SK-N-SH (cell line): ENCODE data around the gene BCAS4. TPM values are rescaled to one million over a fixed set of nuclear protein-coding genes. Genes with fewer than 3 reads are reported as not detected.

Experiments used
- CTCF ChIA-PET: fragments of 300-600, 350-600 bp; formaldehyde crosslinking; extraction: SDS; loops from one replicate; lab custom pipeline; 2021; lab: Yijun Ruan, JAX
- POLR2A ChIA-PET: fragments of 350-600 bp; sonication (Branson Sonifier 250); formaldehyde crosslinking; extraction: SDS; loops from one replicate; lab custom pipeline; 2020; ENCODE audit warnings: antibody characterized with exemption, inconsistent platforms; lab: Yijun Ruan, JAX
- DNase-seq: peaks from one replicate; pipeline ENCODE4 v3.0.0; 2012
- H2AFZ ChIP-seq: fragments of 200-600 bp; sonication (generic); 2 replicates; pipeline ENCODE4 v1.8.1; 2016; ENCODE audit warnings: antibody characterized with exemption, mild to moderate bottlenecking, low read depth
- H3F3A ChIP-seq: fragments of 200-600 bp; sonication (generic); replicated peaks from 2 replicates; pipeline ENCODE3; 2016; ENCODE audit warnings: antibody characterized with exemption, mild to moderate bottlenecking; ENCODE audit not compliant: insufficient read depth
- H3K27ac ChIP-seq, 2 experiments: fragments of 200-500 bp in 1 of 2; fragments of 200-600 bp in 1 of 2; sonication (Bioruptor generic) in 1 of 2; sonication (generic), shearing (Covaris generic) in 1 of 2; 2 replicates each; pipeline versions ENCODE4 v1.5.1 to v1.6.1; 2014 to 2016; ENCODE audit warnings: low read depth in 2 of 2, inconsistent platforms in 1 of 2, low read length in 1 of 2, mild to moderate bottlenecking in 1 of 2, mixed read lengths in 1 of 2
- H3K27me3 ChIP-seq: fragments of 200-600 bp; sonication (generic), shearing (Covaris generic); 2 replicates; pipeline ENCODE4 v1.6.1; 2016; ENCODE audit warnings: mixed run types; ENCODE audit not compliant: insufficient read depth
- H3K36me3 ChIP-seq, 2 experiments: fragments of 200-500 bp in 1 of 2; fragments of 200-600 bp in 1 of 2; sonication (Bioruptor generic) in 1 of 2; sonication (generic) in 1 of 2; replicated peaks in 1 of 2; 2 replicates each; pipeline versions ENCODE3 to v1.5.1; 2014 to 2016; ENCODE audit warnings: low read length in 1 of 2, mild to moderate bottlenecking in 1 of 2; ENCODE audit not compliant: insufficient read depth in 2 of 2, control insufficient read depth in 1 of 2
- H3K4me1 ChIP-seq, 2 experiments: fragments of 200-500 bp in 1 of 2; fragments of 200-600 bp in 1 of 2; sonication (Bioruptor generic) in 1 of 2; sonication (generic), shearing (Covaris generic) in 1 of 2; 2 replicates each; pipeline versions ENCODE4 v1.5.1 to v1.6.1; 2014 to 2016; ENCODE audit warnings: low read depth in 1 of 2, low read length in 1 of 2, mixed run types in 1 of 2; ENCODE audit not compliant: insufficient read depth in 2 of 2, control insufficient read depth in 1 of 2
- H3K4me2 ChIP-seq: fragments of 200-600 bp; sonication (generic), shearing (Covaris generic); 2 replicates; pipeline ENCODE4 v1.6.1; 2017; ENCODE audit warnings: mixed run types
- H3K4me3 ChIP-seq, 2 experiments: fragments of 200-500 bp in 1 of 2; fragments of 200-600 bp in 1 of 2; sonication (Bioruptor generic) in 1 of 2; sonication (generic), shearing (Covaris generic) in 1 of 2; 2 replicates each; pipeline versions ENCODE4 v1.5.1 to v1.8.1; 2014 to 2016; ENCODE audit warnings: low read depth in 2 of 2, inconsistent platforms in 1 of 2, low read length in 1 of 2, mild to moderate bottlenecking in 1 of 2, mixed read lengths in 1 of 2, moderate library complexity in 1 of 2
- H3K79me2 ChIP-seq: fragments of 200-600 bp; sonication (generic); 2 replicates; pipeline ENCODE4 v1.8.1; 2017; ENCODE audit warnings: mild to moderate bottlenecking; ENCODE audit not compliant: insufficient read depth
- H3K9ac ChIP-seq: fragments of 200-600 bp; sonication (generic); 2 replicates; pipeline ENCODE4 v1.6.1; 2017; ENCODE audit warnings: mixed run types
- H3K9me2 ChIP-seq: fragments of 200-600 bp; sonication (generic); 2 replicates; pipeline ENCODE4 v1.6.1; 2017; ENCODE audit warnings: mixed run types
- H3K9me3 ChIP-seq: fragments of 200-600 bp; sonication (generic); 2 replicates; pipeline ENCODE4 v1.6.1; 2017; ENCODE audit warnings: mixed run types, mild to moderate bottlenecking, moderate library complexity
- H4K20me1 ChIP-seq: fragments of 200-600 bp; sonication (generic); 2 replicates; pipeline ENCODE4 v1.6.1; 2017; ENCODE audit warnings: mild to moderate bottlenecking, mixed run types; ENCODE audit not compliant: insufficient read depth
- EP300 ChIP-seq, 2 experiments: IDR thresholded peaks; 2 replicates each; pipeline versions ENCODE4 v1.4.0 to v1.6.1; 2012; ENCODE audit warnings: borderline replicate concordance in 1 of 2, low read depth in 1 of 2, low read length in 1 of 2
- FOSL2 ChIP-seq: IDR thresholded peaks from 2 replicates; pipeline ENCODE4 v1.4.0; 2012; ENCODE audit warnings: low read depth, mild to moderate bottlenecking, moderate library complexity, borderline replicate concordance
- FOXJ3 ChIP-seq: sonication (generic); formaldehyde crosslinking; IDR thresholded peaks from 2 replicates; pipeline ENCODE4 v1.5.1; 2020; ENCODE audit warnings: mild to moderate bottlenecking, missing genetic modification reagents
- FOXM1 ChIP-seq: IDR thresholded peaks from 2 replicates; pipeline ENCODE4 v1.4.0; 2012; ENCODE audit warnings: low read depth, mild to moderate bottlenecking
- GATA2 ChIP-seq: sonication (generic); formaldehyde crosslinking; IDR thresholded peaks from 2 replicates; pipeline ENCODE4 v1.5.0; 2020; ENCODE audit warnings: mild to moderate bottlenecking, missing genetic modification reagents
- MEF2A ChIP-seq: IDR thresholded peaks from 2 replicates; pipeline ENCODE4 v1.4.0; 2012; ENCODE audit warnings: low read depth, borderline replicate concordance
- RAD21 ChIP-seq: IDR thresholded peaks from 2 replicates; pipeline ENCODE4 v1.6.1; 2012; ENCODE audit warnings: mild to moderate bottlenecking, low read length
- RCOR1 ChIP-seq: fragments of 150-350 bp; IDR thresholded peaks from 2 replicates; pipeline ENCODE4 v1.6.1; 2017; ENCODE audit warnings: antibody characterized with exemption, low read length
- RXRA ChIP-seq: IDR thresholded peaks from 2 replicates; pipeline ENCODE4 v1.4.0; 2012; ENCODE audit warnings: low read depth, mild to moderate bottlenecking, borderline replicate concordance
- SIN3A ChIP-seq: IDR thresholded peaks from 2 replicates; pipeline ENCODE4 v1.6.1; 2012; ENCODE audit warnings: low read depth, mild to moderate bottlenecking, low read length, moderate library complexity, borderline replicate concordance
- TAF1 ChIP-seq: IDR thresholded peaks from 2 replicates; pipeline ENCODE4 v1.6.1; 2012; ENCODE audit warnings: low read depth, mild to moderate bottlenecking, low read length, moderate library complexity, borderline replicate concordance
- YY1 ChIP-seq: IDR thresholded peaks from 2 replicates; pipeline ENCODE4 v1.4.0; 2012; ENCODE audit warnings: low read depth, mild to moderate bottlenecking
- whole genome bisulfite sequencing: methylation state at CpG from one replicate; pipeline ENCODE4 v1.1.6; 2017; ENCODE audit warnings: low lambda C conversion rate; 5-methylcytosine and 5-hydroxymethylcytosine counted together
- polyA plus RNA-seq, 3 experiments: library from polyadenylated mRNA; depleted of rRNA; stranded (reverse); fragments of >200 nt; gene quantifications; 2 replicates each; pipeline ENCODE4 v1.2.3, GENCODE V29; 2012
- TF ChIP-seq, protein P1 (sequence below): IDR thresholded peaks from 2 replicates; pipeline ENCODE4; 2012
- TF ChIP-seq, protein P2 (sequence below): IDR thresholded peaks from 2 replicates; pipeline ENCODE4 v1.4.0; 2012; ENCODE audit warnings: low read depth
- TF ChIP-seq, protein P3 (sequence below): IDR thresholded peaks from 2 replicates; pipeline ENCODE4 v1.6.1; 2012; ENCODE audit warnings: mild to moderate bottlenecking, low read depth, low read length, moderate library complexity
- TF ChIP-seq, protein P4 (sequence below): fragments of 150-350 bp; IDR thresholded peaks from 2 replicates; pipeline ENCODE4 v1.6.1; 2017; ENCODE audit warnings: antibody characterized with exemption, low read length, low read depth, borderline replicate concordance
- TF ChIP-seq, protein P5 (sequence below): fragments of 150-350 bp; IDR thresholded peaks from 2 replicates; pipeline ENCODE4 v1.6.1; 2016; ENCODE audit warnings: mild to moderate bottlenecking, low read depth, low read length

BCAS4 gene
- polyA plus RNA-seq, 1 of the 3 experiments (the other 2 are of a cell fraction): 43.8 TPM

DNA sequence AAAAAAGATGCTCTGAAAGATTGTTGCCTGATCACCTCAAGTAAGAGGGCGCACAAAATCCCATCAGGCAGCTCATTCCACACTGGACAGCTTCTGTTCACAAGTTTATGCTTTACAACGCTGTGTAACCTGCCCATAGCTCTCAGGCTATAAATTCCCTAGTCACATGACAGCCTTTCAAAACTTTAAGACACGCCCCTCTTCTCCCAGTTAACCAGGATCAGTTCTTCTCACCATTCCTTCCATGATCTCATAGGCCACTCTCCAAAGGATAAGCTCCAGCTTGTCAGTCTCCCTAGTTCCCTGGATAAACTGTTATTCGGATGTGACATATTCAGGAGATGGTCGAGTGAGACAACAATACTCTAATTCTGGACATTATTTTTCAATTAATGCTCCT lies 121.4 kb downstream of the BCAS4 start (continued):
- no peak for TF ChIP-seq RXRA
- TF ChIP-seq, protein P1, sequence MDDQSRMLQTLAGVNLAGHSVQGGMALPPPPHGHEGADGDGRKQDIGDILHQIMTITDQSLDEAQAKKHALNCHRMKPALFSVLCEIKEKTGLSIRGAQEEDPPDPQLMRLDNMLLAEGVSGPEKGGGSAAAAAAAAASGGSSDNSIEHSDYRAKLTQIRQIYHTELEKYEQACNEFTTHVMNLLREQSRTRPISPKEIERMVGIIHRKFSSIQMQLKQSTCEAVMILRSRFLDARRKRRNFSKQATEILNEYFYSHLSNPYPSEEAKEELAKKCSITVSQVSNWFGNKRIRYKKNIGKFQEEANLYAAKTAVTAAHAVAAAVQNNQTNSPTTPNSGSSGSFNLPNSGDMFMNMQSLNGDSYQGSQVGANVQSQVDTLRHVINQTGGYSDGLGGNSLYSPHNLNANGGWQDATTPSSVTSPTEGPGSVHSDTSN: peak; percentile 47

DNA sequence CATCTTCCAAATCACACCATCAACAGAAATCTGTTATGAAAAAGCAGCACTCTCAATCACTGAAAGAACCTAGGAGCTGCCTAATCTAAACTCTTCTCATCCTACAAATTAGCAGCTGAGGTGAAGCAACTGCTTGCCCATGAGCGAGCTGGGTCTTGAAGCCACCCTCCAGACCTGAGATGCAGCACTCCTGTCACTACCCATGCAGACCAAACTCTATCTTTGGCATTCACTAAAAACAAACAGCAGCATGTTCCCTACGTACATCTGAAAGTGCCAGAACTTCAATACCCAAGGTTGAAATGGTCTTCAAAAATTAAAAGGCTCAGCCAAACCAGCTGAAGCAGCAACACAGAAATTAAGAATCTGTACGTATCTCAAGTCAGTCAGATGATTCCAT lies 122.1 kb downstream of the BCAS4 start:
- TF ChIP-seq SIN3A (no peak), FOSL2 (no peak), TAF1 (no peak), FOXM1 (no peak), MEF2A (no peak), YY1 (no peak), RXRA (no peak), GATA2 (no peak), RCOR1 (no peak), EP300 (IDR thresholded peaks at IDR 0.05; ENCODE audit: borderline replicate concordance in 1 of 2, low read depth in 1 of 2, low read length in 1 of 2) (no peak), RAD21 (no peak), FOXJ3 (no peak)
- TF ChIP-seq, protein P2, sequence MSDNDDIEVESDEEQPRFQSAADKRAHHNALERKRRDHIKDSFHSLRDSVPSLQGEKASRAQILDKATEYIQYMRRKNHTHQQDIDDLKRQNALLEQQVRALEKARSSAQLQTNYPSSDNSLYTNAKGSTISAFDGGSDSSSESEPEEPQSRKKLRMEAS: no peak
- TF ChIP-seq, protein P3, sequence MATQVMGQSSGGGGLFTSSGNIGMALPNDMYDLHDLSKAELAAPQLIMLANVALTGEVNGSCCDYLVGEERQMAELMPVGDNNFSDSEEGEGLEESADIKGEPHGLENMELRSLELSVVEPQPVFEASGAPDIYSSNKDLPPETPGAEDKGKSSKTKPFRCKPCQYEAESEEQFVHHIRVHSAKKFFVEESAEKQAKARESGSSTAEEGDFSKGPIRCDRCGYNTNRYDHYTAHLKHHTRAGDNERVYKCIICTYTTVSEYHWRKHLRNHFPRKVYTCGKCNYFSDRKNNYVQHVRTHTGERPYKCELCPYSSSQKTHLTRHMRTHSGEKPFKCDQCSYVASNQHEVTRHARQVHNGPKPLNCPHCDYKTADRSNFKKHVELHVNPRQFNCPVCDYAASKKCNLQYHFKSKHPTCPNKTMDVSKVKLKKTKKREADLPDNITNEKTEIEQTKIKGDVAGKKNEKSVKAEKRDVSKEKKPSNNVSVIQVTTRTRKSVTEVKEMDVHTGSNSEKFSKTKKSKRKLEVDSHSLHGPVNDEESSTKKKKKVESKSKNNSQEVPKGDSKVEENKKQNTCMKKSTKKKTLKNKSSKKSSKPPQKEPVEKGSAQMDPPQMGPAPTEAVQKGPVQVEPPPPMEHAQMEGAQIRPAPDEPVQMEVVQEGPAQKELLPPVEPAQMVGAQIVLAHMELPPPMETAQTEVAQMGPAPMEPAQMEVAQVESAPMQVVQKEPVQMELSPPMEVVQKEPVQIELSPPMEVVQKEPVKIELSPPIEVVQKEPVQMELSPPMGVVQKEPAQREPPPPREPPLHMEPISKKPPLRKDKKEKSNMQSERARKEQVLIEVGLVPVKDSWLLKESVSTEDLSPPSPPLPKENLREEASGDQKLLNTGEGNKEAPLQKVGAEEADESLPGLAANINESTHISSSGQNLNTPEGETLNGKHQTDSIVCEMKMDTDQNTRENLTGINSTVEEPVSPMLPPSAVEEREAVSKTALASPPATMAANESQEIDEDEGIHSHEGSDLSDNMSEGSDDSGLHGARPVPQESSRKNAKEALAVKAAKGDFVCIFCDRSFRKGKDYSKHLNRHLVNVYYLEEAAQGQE: no peak
- TF ChIP-seq, protein P1: no peak
- TF ChIP-seq, protein P4, sequence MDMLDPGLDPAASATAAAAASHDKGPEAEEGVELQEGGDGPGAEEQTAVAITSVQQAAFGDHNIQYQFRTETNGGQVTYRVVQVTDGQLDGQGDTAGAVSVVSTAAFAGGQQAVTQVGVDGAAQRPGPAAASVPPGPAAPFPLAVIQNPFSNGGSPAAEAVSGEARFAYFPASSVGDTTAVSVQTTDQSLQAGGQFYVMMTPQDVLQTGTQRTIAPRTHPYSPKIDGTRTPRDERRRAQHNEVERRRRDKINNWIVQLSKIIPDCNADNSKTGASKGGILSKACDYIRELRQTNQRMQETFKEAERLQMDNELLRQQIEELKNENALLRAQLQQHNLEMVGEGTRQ: no peak
- TF ChIP-seq, protein P5, sequence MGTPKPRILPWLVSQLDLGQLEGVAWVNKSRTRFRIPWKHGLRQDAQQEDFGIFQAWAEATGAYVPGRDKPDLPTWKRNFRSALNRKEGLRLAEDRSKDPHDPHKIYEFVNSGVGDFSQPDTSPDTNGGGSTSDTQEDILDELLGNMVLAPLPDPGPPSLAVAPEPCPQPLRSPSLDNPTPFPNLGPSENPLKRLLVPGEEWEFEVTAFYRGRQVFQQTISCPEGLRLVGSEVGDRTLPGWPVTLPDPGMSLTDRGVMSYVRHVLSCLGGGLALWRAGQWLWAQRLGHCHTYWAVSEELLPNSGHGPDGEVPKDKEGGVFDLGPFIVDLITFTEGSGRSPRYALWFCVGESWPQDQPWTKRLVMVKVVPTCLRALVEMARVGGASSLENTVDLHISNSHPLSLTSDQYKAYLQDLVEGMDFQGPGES: no peak
- Histone ChIP-seq H3K9ac (no peak overlapping the region; the same call in 1 of the 2 replicates), H4K20me1 (peaks cover 100% of the 10 kb centered on the region), H3K4me1 (peaks cover 46 to 65% of the 10 kb centered on the region in 2 experiments), H3K36me3 (peaks cover 31 to 37% of the 10 kb centered on the region in 2 experiments), H3K4me3 (no peak overlapping the region), H2AFZ (no peak overlapping the region), H3K4me2 (peak overlapping the region; percentile 44), H3K27me3 (no peaks in the 10 kb centered on the region), H3K9me3 (no peaks in the 10 kb centered on the region), H3K9me2 (no peaks in the 10 kb centered on the region), H3F3A (peaks cover 64% of the 10 kb centered on the region), H3K79me2 (peaks cover 99% of the 10 kb centered on the region), H3K27ac (peak overlapping the region; percentile 71)
- ChIA-PET POLR2A (no interaction called here), CTCF (interaction anchor here (3.8 to 11.5 kb wide), 2 partner anchors 13 to 122 kb away, joined by 32 to 137 read pairs; partner anchors contain the start of genes ADNP and BCAS4)
- DNase-seq: no peak
- WGBS: 94% methylated on average over 3 of the region's 3 CpGs
